B cell (primary cell): ENCODE results near the gene BATF3.

Experiments
- EZH2 ChIP-seq: IDR thresholded peaks from 2 replicates; pipeline ENCODE4 v1.6.1; 2012; ENCODE audit warnings: borderline replicate concordance, low read depth, mild to moderate bottlenecking, moderate library complexity, low read length; ENCODE audit not compliant: insufficient read depth, poor library complexity, severe bottlenecking
- TF ChIP-seq, protein P1 (sequence below): fragments of 200-600 bp; IDR thresholded peaks from one replicate; pipeline ENCODE4 v1.8.0; 2022; ENCODE audit warnings: antibody characterized with exemption, mild to moderate bottlenecking

DNA sequence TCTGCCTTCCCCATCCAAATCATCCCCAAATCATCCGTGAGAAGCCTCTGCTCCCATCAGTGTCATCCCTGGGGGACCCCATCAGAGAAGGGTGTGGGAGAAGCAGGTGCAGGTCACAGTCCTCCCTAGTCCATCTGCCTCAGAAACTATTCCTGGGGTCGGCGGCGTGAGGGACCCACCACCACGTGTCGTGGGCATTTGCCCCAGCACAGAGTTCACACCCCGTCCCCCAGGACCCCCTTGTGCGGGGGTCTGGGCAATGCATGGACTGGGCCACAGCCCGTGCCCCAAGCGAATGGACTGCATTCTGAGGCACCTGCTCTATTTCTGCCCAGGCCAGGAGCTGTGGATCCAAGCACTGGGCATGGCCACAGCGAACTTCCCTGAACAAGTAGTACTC lies 52.6 kb downstream of the BATF3 start:
- TF ChIP-seq, protein P1, sequence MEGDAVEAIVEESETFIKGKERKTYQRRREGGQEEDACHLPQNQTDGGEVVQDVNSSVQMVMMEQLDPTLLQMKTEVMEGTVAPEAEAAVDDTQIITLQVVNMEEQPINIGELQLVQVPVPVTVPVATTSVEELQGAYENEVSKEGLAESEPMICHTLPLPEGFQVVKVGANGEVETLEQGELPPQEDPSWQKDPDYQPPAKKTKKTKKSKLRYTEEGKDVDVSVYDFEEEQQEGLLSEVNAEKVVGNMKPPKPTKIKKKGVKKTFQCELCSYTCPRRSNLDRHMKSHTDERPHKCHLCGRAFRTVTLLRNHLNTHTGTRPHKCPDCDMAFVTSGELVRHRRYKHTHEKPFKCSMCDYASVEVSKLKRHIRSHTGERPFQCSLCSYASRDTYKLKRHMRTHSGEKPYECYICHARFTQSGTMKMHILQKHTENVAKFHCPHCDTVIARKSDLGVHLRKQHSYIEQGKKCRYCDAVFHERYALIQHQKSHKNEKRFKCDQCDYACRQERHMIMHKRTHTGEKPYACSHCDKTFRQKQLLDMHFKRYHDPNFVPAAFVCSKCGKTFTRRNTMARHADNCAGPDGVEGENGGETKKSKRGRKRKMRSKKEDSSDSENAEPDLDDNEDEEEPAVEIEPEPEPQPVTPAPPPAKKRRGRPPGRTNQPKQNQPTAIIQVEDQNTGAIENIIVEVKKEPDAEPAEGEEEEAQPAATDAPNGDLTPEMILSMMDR = no peak
- TF ChIP-seq EZH2 = no peak
